SK-N-SH (cell line): ENCODE data around the gene C17orf113. TPM values are rescaled to one million over a fixed set of nuclear protein-coding genes. Genes with fewer than 3 reads are reported as not detected.

Source experiments
- CTCF ChIA-PET: fragments of 300-600, 350-600 bp; formaldehyde crosslinking; extraction: SDS; loops from one replicate; lab custom pipeline; 2021; lab: Yijun Ruan, JAX
- POLR2A ChIA-PET: fragments of 350-600 bp; sonication (Branson Sonifier 250); formaldehyde crosslinking; extraction: SDS; loops from one replicate; lab custom pipeline; 2020; ENCODE audit warnings: antibody characterized with exemption, inconsistent platforms; lab: Yijun Ruan, JAX
- DNase-seq: peaks from one replicate; pipeline ENCODE4 v3.0.0; 2012
- H2AFZ ChIP-seq: fragments of 200-600 bp; sonication (generic); 2 replicates; pipeline ENCODE4 v1.8.1; 2016; ENCODE audit warnings: antibody characterized with exemption, mild to moderate bottlenecking, low read depth
- H3F3A ChIP-seq: fragments of 200-600 bp; sonication (generic); replicated peaks from 2 replicates; pipeline ENCODE3; 2016; ENCODE audit warnings: antibody characterized with exemption, mild to moderate bottlenecking; ENCODE audit not compliant: insufficient read depth
- H3K27ac ChIP-seq, 2 experiments: fragments of 200-500 bp in 1 of 2; fragments of 200-600 bp in 1 of 2; sonication (Bioruptor generic) in 1 of 2; sonication (generic), shearing (Covaris generic) in 1 of 2; 2 replicates each; pipeline versions ENCODE4 v1.5.1 to v1.6.1; 2014 to 2016; ENCODE audit warnings: low read depth in 2 of 2, inconsistent platforms in 1 of 2, low read length in 1 of 2, mild to moderate bottlenecking in 1 of 2, mixed read lengths in 1 of 2
- H3K27me3 ChIP-seq: fragments of 200-600 bp; sonication (generic), shearing (Covaris generic); 2 replicates; pipeline ENCODE4 v1.6.1; 2016; ENCODE audit warnings: mixed run types; ENCODE audit not compliant: insufficient read depth
- H3K36me3 ChIP-seq, 2 experiments: fragments of 200-500 bp in 1 of 2; fragments of 200-600 bp in 1 of 2; sonication (Bioruptor generic) in 1 of 2; sonication (generic) in 1 of 2; replicated peaks in 1 of 2; 2 replicates each; pipeline versions ENCODE3 to v1.5.1; 2014 to 2016; ENCODE audit warnings: low read length in 1 of 2, mild to moderate bottlenecking in 1 of 2; ENCODE audit not compliant: insufficient read depth in 2 of 2, control insufficient read depth in 1 of 2
- H3K4me1 ChIP-seq, 2 experiments: fragments of 200-500 bp in 1 of 2; fragments of 200-600 bp in 1 of 2; sonication (Bioruptor generic) in 1 of 2; sonication (generic), shearing (Covaris generic) in 1 of 2; 2 replicates each; pipeline versions ENCODE4 v1.5.1 to v1.6.1; 2014 to 2016; ENCODE audit warnings: low read depth in 1 of 2, low read length in 1 of 2, mixed run types in 1 of 2; ENCODE audit not compliant: insufficient read depth in 2 of 2, control insufficient read depth in 1 of 2
- H3K4me2 ChIP-seq: fragments of 200-600 bp; sonication (generic), shearing (Covaris generic); 2 replicates; pipeline ENCODE4 v1.6.1; 2017; ENCODE audit warnings: mixed run types
- H3K4me3 ChIP-seq, 2 experiments: fragments of 200-500 bp in 1 of 2; fragments of 200-600 bp in 1 of 2; sonication (Bioruptor generic) in 1 of 2; sonication (generic), shearing (Covaris generic) in 1 of 2; 2 replicates each; pipeline versions ENCODE4 v1.5.1 to v1.8.1; 2014 to 2016; ENCODE audit warnings: low read depth in 2 of 2, inconsistent platforms in 1 of 2, low read length in 1 of 2, mild to moderate bottlenecking in 1 of 2, mixed read lengths in 1 of 2, moderate library complexity in 1 of 2
- H3K79me2 ChIP-seq: fragments of 200-600 bp; sonication (generic); 2 replicates; pipeline ENCODE4 v1.8.1; 2017; ENCODE audit warnings: mild to moderate bottlenecking; ENCODE audit not compliant: insufficient read depth
- H3K9ac ChIP-seq: fragments of 200-600 bp; sonication (generic); 2 replicates; pipeline ENCODE4 v1.6.1; 2017; ENCODE audit warnings: mixed run types
- H3K9me2 ChIP-seq: fragments of 200-600 bp; sonication (generic); 2 replicates; pipeline ENCODE4 v1.6.1; 2017; ENCODE audit warnings: mixed run types
- H3K9me3 ChIP-seq: fragments of 200-600 bp; sonication (generic); 2 replicates; pipeline ENCODE4 v1.6.1; 2017; ENCODE audit warnings: mixed run types, mild to moderate bottlenecking, moderate library complexity
- H4K20me1 ChIP-seq: fragments of 200-600 bp; sonication (generic); 2 replicates; pipeline ENCODE4 v1.6.1; 2017; ENCODE audit warnings: mild to moderate bottlenecking, mixed run types; ENCODE audit not compliant: insufficient read depth
- FOXM1 ChIP-seq: IDR thresholded peaks from 2 replicates; pipeline ENCODE4 v1.4.0; 2012; ENCODE audit warnings: low read depth, mild to moderate bottlenecking
- GABPA ChIP-seq: IDR thresholded peaks from 2 replicates; pipeline ENCODE4 v1.4.0; 2012; ENCODE audit warnings: low read depth, mild to moderate bottlenecking
- MXI1 ChIP-seq: IDR thresholded peaks from 2 replicates; pipeline ENCODE4 v1.6.1; 2012; ENCODE audit warnings: mild to moderate bottlenecking, low read depth, low read length, improper control_type of control experiment
- NFIC ChIP-seq: IDR thresholded peaks from 2 replicates; pipeline ENCODE4 v1.4.0; 2012; ENCODE audit warnings: borderline replicate concordance
- POLR2AphosphoS5 ChIP-seq: IDR thresholded peaks from 2 replicates; pipeline ENCODE4 v1.6.1; 2012; ENCODE audit warnings: low read depth, low read length
- RFX5 ChIP-seq: IDR thresholded peaks from 2 replicates; pipeline ENCODE4 v1.6.1; 2012; ENCODE audit warnings: mild to moderate bottlenecking, improper control_type of control experiment, low read length
- SIN3A ChIP-seq: IDR thresholded peaks from 2 replicates; pipeline ENCODE4 v1.6.1; 2012; ENCODE audit warnings: low read depth, mild to moderate bottlenecking, low read length, moderate library complexity, borderline replicate concordance
- SMC3 ChIP-seq: IDR thresholded peaks from 2 replicates; pipeline ENCODE4 v1.6.1; 2012; ENCODE audit warnings: low read depth, low read length, improper control_type of control experiment
- TAF1 ChIP-seq: IDR thresholded peaks from 2 replicates; pipeline ENCODE4 v1.6.1; 2012; ENCODE audit warnings: low read depth, mild to moderate bottlenecking, low read length, moderate library complexity, borderline replicate concordance
- TCF12 ChIP-seq: IDR thresholded peaks from 2 replicates; pipeline ENCODE4 v1.4.0; 2012
- TEAD4 ChIP-seq: IDR thresholded peaks from 2 replicates; pipeline ENCODE4 v1.4.0; 2012; ENCODE audit warnings: mild to moderate bottlenecking, borderline replicate concordance; ENCODE audit not compliant: insufficient read depth
- YY1 ChIP-seq: IDR thresholded peaks from 2 replicates; pipeline ENCODE4 v1.4.0; 2012; ENCODE audit warnings: low read depth, mild to moderate bottlenecking
- WGBS: methylation state at CpG from one replicate; pipeline ENCODE4 v1.1.6; 2017; ENCODE audit warnings: low lambda C conversion rate; 5-methylcytosine and 5-hydroxymethylcytosine counted together
- polyA plus RNA-seq, 3 experiments: library from polyadenylated mRNA; depleted of rRNA; stranded (reverse); fragments of >200 nt; gene quantifications; 2 replicates each; pipeline ENCODE4 v1.2.3, GENCODE V29; 2012
- TF ChIP-seq, protein P1 (sequence below): fragments of 150-350 bp; IDR thresholded peaks from 2 replicates; pipeline ENCODE4 v1.6.1; 2016; ENCODE audit warnings: mild to moderate bottlenecking, low read depth, low read length

The C17orf113 gene
- polyA plus RNA-seq, 1 of the 3 experiments (the other 2 are of a cell fraction): 0.44 TPM

DNA sequence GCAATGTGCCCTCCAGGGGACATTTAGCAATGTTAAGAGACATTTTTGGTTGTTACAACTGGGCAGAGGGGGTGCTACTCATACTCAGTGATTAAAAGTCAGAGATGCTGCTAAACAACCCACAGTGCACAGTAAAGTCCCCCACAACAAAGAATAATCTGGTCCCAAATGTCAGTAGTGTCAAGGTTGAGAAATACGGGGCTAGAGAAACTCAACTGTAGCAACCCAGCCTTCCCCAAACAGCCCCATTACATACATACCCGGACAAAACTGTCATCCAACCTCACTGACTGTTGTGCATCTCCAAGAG is 53.6 kb downstream of the C17orf113 start:
- peaks cover 4% of the 10 kb centered on the region for H3F3A ChIP-seq
- no peak overlapping the region for H3K4me3 ChIP-seq
- H4K20me1 ChIP-seq: peaks cover 1% of the 10 kb centered on the region
- no peaks in the 10 kb centered on the region for H3K4me1 ChIP-seq
- ChIA-PET POLR2A (no interaction called here), CTCF (interaction anchor here (0.8 to 1.0 kb wide), 2 partner anchors 17 to 34 kb away, joined by 3 to 5 read pairs; no protein-coding TSS in a partner anchor)
- no peak for DNase-seq
- no peak overlapping the region for H2AFZ ChIP-seq
- no peak overlapping the region for H3K4me2 ChIP-seq
- peaks cover 30% of the 10 kb centered on the region for H3K79me2 ChIP-seq
- H3K9me3 ChIP-seq: no peaks in the 10 kb centered on the region
- 96% methylated on average over 2 of the region's 2 CpGs for WGBS
- H3K27me3 ChIP-seq: no peaks in the 10 kb centered on the region
- H3K9me2 ChIP-seq: no peaks in the 10 kb centered on the region
- no peak for TF ChIP-seq POLR2AphosphoS5
- TF ChIP-seq TAF1: no peak
- TF ChIP-seq TEAD4: no peak
- TF ChIP-seq, protein P1, sequence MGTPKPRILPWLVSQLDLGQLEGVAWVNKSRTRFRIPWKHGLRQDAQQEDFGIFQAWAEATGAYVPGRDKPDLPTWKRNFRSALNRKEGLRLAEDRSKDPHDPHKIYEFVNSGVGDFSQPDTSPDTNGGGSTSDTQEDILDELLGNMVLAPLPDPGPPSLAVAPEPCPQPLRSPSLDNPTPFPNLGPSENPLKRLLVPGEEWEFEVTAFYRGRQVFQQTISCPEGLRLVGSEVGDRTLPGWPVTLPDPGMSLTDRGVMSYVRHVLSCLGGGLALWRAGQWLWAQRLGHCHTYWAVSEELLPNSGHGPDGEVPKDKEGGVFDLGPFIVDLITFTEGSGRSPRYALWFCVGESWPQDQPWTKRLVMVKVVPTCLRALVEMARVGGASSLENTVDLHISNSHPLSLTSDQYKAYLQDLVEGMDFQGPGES: no peak
- no peak for TF ChIP-seq TCF12
- TF ChIP-seq YY1: no peak
- TF ChIP-seq NFIC: no peak
- TF ChIP-seq RFX5: no peak
- TF ChIP-seq MXI1: no peak
- H3K9ac ChIP-seq: no peak overlapping the region
- no peak overlapping the region for H3K27ac ChIP-seq
- peaks cover 59 to 78% of the 10 kb centered on the region in 2 experiments for H3K36me3 ChIP-seq

GRCh38 chr17:41992576-41992975 is 57.8 kb downstream of the C17orf113 start:
- POLR2A ChIA-PET: no interaction called here
- Histone ChIP-seq H3K9ac (no peak overlapping the region), H3K36me3 (peaks cover 80 to 96% of the 10 kb centered on the region in 2 experiments)

GRCh38 chr17:41989702-41990419 is 60.5 kb downstream of the C17orf113 start:
- peaks cover 6% of the 10 kb centered on the region; the same call in 1 of the 2 replicates for H3K79me2 ChIP-seq
- no peaks in the 10 kb centered on the region for H3K9me3 ChIP-seq
- CTCF ChIA-PET: interaction anchor here (0.9 to 1.2 kb wide), 2 partner anchors 112 to 195 kb away, joined by 3 read pairs; no protein-coding TSS in a partner anchor
- no peak overlapping the region for H3K4me3 ChIP-seq
- no peak overlapping the region for H3K27ac ChIP-seq
- H4K20me1 ChIP-seq: no peaks in the 10 kb centered on the region
- H3K4me1 ChIP-seq: no peaks in the 10 kb centered on the region
- H2AFZ ChIP-seq: no peak overlapping the region
- H3F3A ChIP-seq: peaks cover 6% of the 10 kb centered on the region
- 78% methylated on average over 5 of the region's 5 CpGs for WGBS
- no peak overlapping the region for H3K4me2 ChIP-seq
- no peak for DNase-seq
- no peak for TF ChIP-seq GABPA
- TF ChIP-seq SIN3A: no peak
- H3K27me3 ChIP-seq: no peaks in the 10 kb centered on the region
- peaks cover 78 to 95% of the 10 kb centered on the region in 2 experiments for H3K36me3 ChIP-seq
- no peaks in the 10 kb centered on the region for H3K9me2 ChIP-seq
- POLR2A ChIA-PET: no interaction called here
- H3K9ac ChIP-seq: no peak overlapping the region

More at GRCh38 chr17:41992576-41992975, 57.8 kb downstream of the C17orf113 start:
- no peak for DNase-seq
- Histone ChIP-seq H3K79me2 (peaks cover 14% of the 10 kb centered on the region; the same call in 1 of the 2 replicates), H3K9me3 (no peaks in the 10 kb centered on the region), H3K9me2 (no peaks in the 10 kb centered on the region), H4K20me1 (no peaks in the 10 kb centered on the region), H3F3A (peaks cover 4% of the 10 kb centered on the region), H3K27ac (no peak overlapping the region), H3K4me1 (no peaks in the 10 kb centered on the region), H3K27me3 (no peaks in the 10 kb centered on the region), H3K4me3 (no peak overlapping the region), H3K4me2 (no peak overlapping the region), H2AFZ (no peak overlapping the region)
- WGBS: 80% methylated on average over 3 of the region's 3 CpGs
- CTCF ChIA-PET: no interaction called here
- TF ChIP-seq SMC3: no peak
- TF ChIP-seq FOXM1: no peak
